SK-N-SH (cell line): ENCODE measurements around the gene NOX5. TPM values are rescaled to one million over a fixed set of nuclear protein-coding genes. Genes with fewer than 3 reads are reported as not detected.

Source experiments
- CTCF ChIA-PET: fragments of 300-600, 350-600 bp; formaldehyde crosslinking; extraction: SDS; loops from one replicate; lab custom pipeline; 2021; lab: Yijun Ruan, JAX
- POLR2A ChIA-PET: fragments of 350-600 bp; sonication (Branson Sonifier 250); formaldehyde crosslinking; extraction: SDS; loops from one replicate; lab custom pipeline; 2020; ENCODE audit warnings: antibody characterized with exemption, inconsistent platforms; lab: Yijun Ruan, JAX
- DNase-seq: peaks from one replicate; pipeline ENCODE4 v3.0.0; 2012
- H2AFZ ChIP-seq: fragments of 200-600 bp; sonication (generic); 2 replicates; pipeline ENCODE4 v1.8.1; 2016; ENCODE audit warnings: antibody characterized with exemption, mild to moderate bottlenecking, low read depth
- H3F3A ChIP-seq: fragments of 200-600 bp; sonication (generic); replicated peaks from 2 replicates; pipeline ENCODE3; 2016; ENCODE audit warnings: antibody characterized with exemption, mild to moderate bottlenecking; ENCODE audit not compliant: insufficient read depth
- H3K27ac ChIP-seq, 2 experiments: fragments of 200-500 bp in 1 of 2; fragments of 200-600 bp in 1 of 2; sonication (Bioruptor generic) in 1 of 2; sonication (generic), shearing (Covaris generic) in 1 of 2; 2 replicates each; pipeline versions ENCODE4 v1.5.1 to v1.6.1; 2014 to 2016; ENCODE audit warnings: low read depth in 2 of 2, inconsistent platforms in 1 of 2, low read length in 1 of 2, mild to moderate bottlenecking in 1 of 2, mixed read lengths in 1 of 2
- H3K27me3 ChIP-seq: fragments of 200-600 bp; sonication (generic), shearing (Covaris generic); 2 replicates; pipeline ENCODE4 v1.6.1; 2016; ENCODE audit warnings: mixed run types; ENCODE audit not compliant: insufficient read depth
- H3K36me3 ChIP-seq, 2 experiments: fragments of 200-500 bp in 1 of 2; fragments of 200-600 bp in 1 of 2; sonication (Bioruptor generic) in 1 of 2; sonication (generic) in 1 of 2; replicated peaks in 1 of 2; 2 replicates each; pipeline versions ENCODE3 to v1.5.1; 2014 to 2016; ENCODE audit warnings: low read length in 1 of 2, mild to moderate bottlenecking in 1 of 2; ENCODE audit not compliant: insufficient read depth in 2 of 2, control insufficient read depth in 1 of 2
- H3K4me1 ChIP-seq, 2 experiments: fragments of 200-500 bp in 1 of 2; fragments of 200-600 bp in 1 of 2; sonication (Bioruptor generic) in 1 of 2; sonication (generic), shearing (Covaris generic) in 1 of 2; 2 replicates each; pipeline versions ENCODE4 v1.5.1 to v1.6.1; 2014 to 2016; ENCODE audit warnings: low read depth in 1 of 2, low read length in 1 of 2, mixed run types in 1 of 2; ENCODE audit not compliant: insufficient read depth in 2 of 2, control insufficient read depth in 1 of 2
- H3K4me2 ChIP-seq: fragments of 200-600 bp; sonication (generic), shearing (Covaris generic); 2 replicates; pipeline ENCODE4 v1.6.1; 2017; ENCODE audit warnings: mixed run types
- H3K4me3 ChIP-seq, 2 experiments: fragments of 200-500 bp in 1 of 2; fragments of 200-600 bp in 1 of 2; sonication (Bioruptor generic) in 1 of 2; sonication (generic), shearing (Covaris generic) in 1 of 2; 2 replicates each; pipeline versions ENCODE4 v1.5.1 to v1.8.1; 2014 to 2016; ENCODE audit warnings: low read depth in 2 of 2, inconsistent platforms in 1 of 2, low read length in 1 of 2, mild to moderate bottlenecking in 1 of 2, mixed read lengths in 1 of 2, moderate library complexity in 1 of 2
- H3K79me2 ChIP-seq: fragments of 200-600 bp; sonication (generic); 2 replicates; pipeline ENCODE4 v1.8.1; 2017; ENCODE audit warnings: mild to moderate bottlenecking; ENCODE audit not compliant: insufficient read depth
- H3K9ac ChIP-seq: fragments of 200-600 bp; sonication (generic); 2 replicates; pipeline ENCODE4 v1.6.1; 2017; ENCODE audit warnings: mixed run types
- H3K9me2 ChIP-seq: fragments of 200-600 bp; sonication (generic); 2 replicates; pipeline ENCODE4 v1.6.1; 2017; ENCODE audit warnings: mixed run types
- H3K9me3 ChIP-seq: fragments of 200-600 bp; sonication (generic); 2 replicates; pipeline ENCODE4 v1.6.1; 2017; ENCODE audit warnings: mixed run types, mild to moderate bottlenecking, moderate library complexity
- H4K20me1 ChIP-seq: fragments of 200-600 bp; sonication (generic); 2 replicates; pipeline ENCODE4 v1.6.1; 2017; ENCODE audit warnings: mild to moderate bottlenecking, mixed run types; ENCODE audit not compliant: insufficient read depth
- CHD2 ChIP-seq: fragments of 150-350 bp; IDR thresholded peaks from 2 replicates; pipeline ENCODE4 v1.6.1; 2018; ENCODE audit warnings: low read length; ENCODE audit not compliant: partially characterized antibody
- CTCF ChIP-seq: fragments of 200-600 bp; sonication (generic); IDR thresholded peaks from 2 replicates; pipeline ENCODE4 v1.6.1; 2017; ENCODE audit warnings: antibody characterized with exemption, mild to moderate bottlenecking, moderate library complexity
- ELF1 ChIP-seq: IDR thresholded peaks from 2 replicates; pipeline ENCODE4 v1.4.0; 2012
- FOXJ3 ChIP-seq: sonication (generic); formaldehyde crosslinking; IDR thresholded peaks from 2 replicates; pipeline ENCODE4 v1.5.1; 2020; ENCODE audit warnings: mild to moderate bottlenecking, missing genetic modification reagents
- GABPA ChIP-seq: IDR thresholded peaks from 2 replicates; pipeline ENCODE4 v1.4.0; 2012; ENCODE audit warnings: low read depth, mild to moderate bottlenecking
- JUND ChIP-seq: IDR thresholded peaks from 2 replicates; pipeline ENCODE4 v1.4.0; 2012
- MAX ChIP-seq: IDR thresholded peaks from 2 replicates; pipeline ENCODE4 v1.4.0; 2012; ENCODE audit warnings: low read depth
- MXI1 ChIP-seq: IDR thresholded peaks from 2 replicates; pipeline ENCODE4 v1.6.1; 2012; ENCODE audit warnings: mild to moderate bottlenecking, low read depth, low read length, improper control_type of control experiment
- NRF1 ChIP-seq: IDR thresholded peaks from 2 replicates; pipeline ENCODE4 v1.6.1; 2012; ENCODE audit warnings: low read depth, mild to moderate bottlenecking, low read length
- POLR2AphosphoS5 ChIP-seq: IDR thresholded peaks from 2 replicates; pipeline ENCODE4 v1.6.1; 2012; ENCODE audit warnings: low read depth, low read length
- RCOR1 ChIP-seq: fragments of 150-350 bp; IDR thresholded peaks from 2 replicates; pipeline ENCODE4 v1.6.1; 2017; ENCODE audit warnings: antibody characterized with exemption, low read length
- REST ChIP-seq: IDR thresholded peaks from 2 replicates; pipeline ENCODE4 v1.6.1; 2012; ENCODE audit warnings: mild to moderate bottlenecking, low read depth, low read length, moderate library complexity
- RFX5 ChIP-seq: IDR thresholded peaks from 2 replicates; pipeline ENCODE4 v1.6.1; 2012; ENCODE audit warnings: mild to moderate bottlenecking, improper control_type of control experiment, low read length
- SIN3A ChIP-seq: IDR thresholded peaks from 2 replicates; pipeline ENCODE4 v1.6.1; 2012; ENCODE audit warnings: low read depth, mild to moderate bottlenecking, low read length, moderate library complexity, borderline replicate concordance
- SMC3 ChIP-seq: IDR thresholded peaks from 2 replicates; pipeline ENCODE4 v1.6.1; 2012; ENCODE audit warnings: low read depth, low read length, improper control_type of control experiment
- TAF1 ChIP-seq: IDR thresholded peaks from 2 replicates; pipeline ENCODE4 v1.6.1; 2012; ENCODE audit warnings: low read depth, mild to moderate bottlenecking, low read length, moderate library complexity, borderline replicate concordance
- TEAD4 ChIP-seq: IDR thresholded peaks from 2 replicates; pipeline ENCODE4 v1.4.0; 2012; ENCODE audit warnings: mild to moderate bottlenecking, borderline replicate concordance; ENCODE audit not compliant: insufficient read depth
- USF1 ChIP-seq: IDR thresholded peaks from 2 replicates; pipeline ENCODE4 v1.4.0; 2012; ENCODE audit warnings: low read depth, borderline replicate concordance
- YY1 ChIP-seq: IDR thresholded peaks from 2 replicates; pipeline ENCODE4 v1.4.0; 2012; ENCODE audit warnings: low read depth, mild to moderate bottlenecking
- WGBS: methylation state at CpG from one replicate; pipeline ENCODE4 v1.1.6; 2017; ENCODE audit warnings: low lambda C conversion rate; 5-methylcytosine and 5-hydroxymethylcytosine counted together
- polyA plus RNA-seq, 3 experiments: library from polyadenylated mRNA; depleted of rRNA; stranded (reverse); fragments of >200 nt; gene quantifications; 2 replicates each; pipeline ENCODE4 v1.2.3, GENCODE V29; 2012

Gene NOX5
- polyA plus RNA-seq, 1 of the 3 experiments (the other 2 are of a cell fraction), result 0.05 TPM

- Histone ChIP-seq H3K36me3 (no peaks in the 10 kb centered on the region), H3K27ac (peak overlapping the region in 1 of 2 experiments; percentile 88; a peak in 2 of 4 replicates), H3K4me2 (peak overlapping the region; percentile 82), H3K79me2 (no peaks in the 10 kb centered on the region), H4K20me1 (no peaks in the 10 kb centered on the region), H2AFZ (peak overlapping the region; percentile 93), H3K4me1 (peaks cover 0 to 22% of the 10 kb centered on the region in 2 experiments; a peak in 3 of 4 replicates), H3K9me3 (no peaks in the 10 kb centered on the region), H3F3A (no peaks in the 10 kb centered on the region), H3K9me2 (no peaks in the 10 kb centered on the region), H3K4me3 (peak overlapping the region; percentile 67 to 73), H3K9ac (peak overlapping the region; percentile 62), H3K27me3 (no peaks in the 10 kb centered on the region)
- peak; percentile 82 for DNase-seq
- ChIA-PET POLR2A (no interaction called here), CTCF (interaction anchor here (1.0 to 4.0 kb wide), 3 partner anchors 15 to 42 kb away, joined by 3 to 25 read pairs (median 3); no protein-coding TSS in a partner anchor)
- 5% methylated on average over 37 of the region's 45 CpGs for WGBS
- TF ChIP-seq USF1, result no peak
- TF ChIP-seq TEAD4, result no peak
- TF ChIP-seq REST, result 0 out of 2 replicates have a peak, but pooled peaks have one; percentile 49
- peak; percentile 65 for TF ChIP-seq MXI1
- no peak for TF ChIP-seq RFX5
- TF ChIP-seq RCOR1, result peak; percentile 45; the same call in 1 of the 2 replicates
- peak; percentile 28; the same call in 1 of the 2 replicates for TF ChIP-seq SIN3A
- no peak for TF ChIP-seq GABPA
- peak; percentile 85 for TF ChIP-seq POLR2AphosphoS5
- peak; percentile 2; the same call in 1 of the 2 replicates for TF ChIP-seq NRF1
- 0 out of 2 replicates have a peak, but pooled peaks have one; percentile 1 for TF ChIP-seq SMC3
- peak; percentile 28; the same call in 1 of the 2 replicates for TF ChIP-seq CTCF
- TF ChIP-seq MAX, result peak; percentile 70; the same call in 1 of the 2 replicates
- TF ChIP-seq YY1, result 0 out of 2 replicates have a peak, but pooled peaks have one; percentile 34
- TF ChIP-seq FOXJ3 (CRISPR knock-in tag), result no peak
- TF ChIP-seq JUND, result 0 out of 2 replicates have a peak, but pooled peaks have one; percentile 4
- peak; percentile 79 for TF ChIP-seq ELF1
- TF ChIP-seq TAF1, result peak; percentile 77
- TF ChIP-seq CHD2, result no peak
These were observed 59.7 kb downstream of the NOX5 start for GRCh38 chr15:69074001-69074842.
